Stomach smooth muscle (tissue), 2 donors: ENCODE measurements around the gene LIN7B.
A peak's percentile ranks its signal among the peaks of the same experiment; 100 is the strongest.

ENCODE experiments used
- H3K27ac ChIP-seq: one replicate; pipeline ENCODE4 v1.7.0; 2013; ENCODE audit warnings: mild to moderate bottlenecking, low read length, inconsistent platforms
- H3K27me3 ChIP-seq, 2 donors: one replicate each; pipeline ENCODE4 v1.7.0; 2013; ENCODE audit warnings: low read length in 2 of 2; ENCODE audit not compliant: insufficient read depth in 2 of 2, control insufficient read depth in 1 of 2
- H3K36me3 ChIP-seq, 2 donors: one replicate each; pipeline ENCODE4 v1.7.0; 2013; ENCODE audit warnings: low read length in 2 of 2; ENCODE audit not compliant: control insufficient read depth in 2 of 2, insufficient read depth in 2 of 2
- H3K4me1 ChIP-seq: one replicate; pipeline ENCODE4 v1.7.0; 2013; ENCODE audit warnings: low read length; ENCODE audit not compliant: control insufficient read depth, insufficient read depth
- H3K4me3 ChIP-seq, 2 donors: one replicate each; pipeline ENCODE4 v1.7.0; 2013; ENCODE audit warnings: low read length in 2 of 2
- H3K9ac ChIP-seq, 2 donors: one replicate each; pipeline ENCODE4 v1.7.0; 2013; ENCODE audit warnings: low read length in 2 of 2, mild to moderate bottlenecking in 1 of 2
- H3K9me3 ChIP-seq, 2 donors: one replicate each; pipeline ENCODE4 v1.7.0; 2013; ENCODE audit warnings: low read length in 2 of 2; ENCODE audit not compliant: control insufficient read depth in 2 of 2
- donor health status: healthy.
- donor health status: Pancreatic carcinoma.

Gene LIN7B

DNA sequence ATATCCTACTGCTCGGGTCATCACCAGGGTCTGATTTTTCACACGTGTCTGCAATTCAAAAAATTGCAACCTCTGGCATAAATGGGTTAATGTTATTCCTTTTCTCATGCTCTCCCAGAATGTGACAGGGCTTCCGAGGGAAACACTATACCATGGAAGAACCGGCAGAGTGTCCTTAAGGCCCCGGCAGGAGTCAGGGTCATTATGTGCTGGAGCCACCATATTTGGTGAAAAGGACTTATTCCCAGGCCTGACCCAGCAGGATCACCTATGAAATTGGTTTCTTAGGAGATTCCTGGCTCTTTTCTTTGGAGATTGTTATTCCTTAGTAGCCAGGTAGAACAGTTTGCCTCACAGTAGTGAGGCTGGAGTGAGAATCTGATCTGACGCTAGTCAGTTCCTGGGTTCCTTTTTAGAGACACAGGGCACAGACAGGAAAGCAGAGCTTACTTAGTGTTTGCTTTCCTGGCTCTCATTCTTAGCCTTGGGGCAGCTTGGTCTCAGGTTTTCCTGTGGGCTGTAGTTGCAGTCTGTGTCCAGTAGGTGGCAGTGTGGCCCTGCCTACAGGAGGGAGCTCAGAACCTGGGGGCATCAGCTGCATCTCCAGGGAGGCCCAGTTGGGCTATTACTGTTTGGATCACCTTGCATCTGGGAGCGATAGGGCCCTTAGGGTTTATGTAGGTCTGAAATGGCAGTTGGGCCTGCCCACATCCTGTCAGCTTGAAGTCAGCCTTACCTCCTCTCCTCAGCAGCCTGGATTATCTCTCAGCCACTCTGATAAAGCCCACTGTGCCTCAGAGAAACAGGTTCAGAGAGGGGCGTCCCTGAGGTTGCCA lies 16.5 kb upstream of the LIN7B start:
- Histone ChIP-seq H3K9ac (peak overlapping the region in 1 of 2 donors; percentile 13), H3K9me3 (no peaks in the 10 kb centered on the region), H3K36me3 (peaks cover 33 to 41% of the 10 kb centered on the region in 2 donors), H3K4me1 (peaks cover 19% of the 10 kb centered on the region), H3K27me3 (no peaks in the 10 kb centered on the region), H3K4me3 (no peak overlapping the region), H3K27ac (no peak overlapping the region)

DNA sequence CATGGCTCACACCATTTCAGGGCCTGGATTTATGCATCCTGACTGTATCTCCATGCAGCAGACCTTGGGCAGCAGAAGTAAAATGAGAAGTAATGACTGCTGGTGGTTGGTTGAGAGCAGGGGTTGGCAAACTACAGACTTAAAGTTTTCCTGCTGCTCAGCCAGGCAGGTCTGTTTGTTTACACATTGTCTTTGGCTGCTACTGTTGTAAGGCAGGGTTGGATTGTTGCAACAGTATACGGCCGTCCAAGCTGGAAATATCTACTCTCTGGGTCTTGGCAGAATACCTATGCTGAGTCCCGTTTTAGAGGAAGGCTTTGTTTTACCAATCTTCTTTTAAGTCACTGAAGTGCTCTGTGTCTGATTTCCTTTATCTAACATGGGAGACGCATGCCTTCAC lies 15.4 kb upstream of the LIN7B start:
- Histone ChIP-seq H3K27me3 (no peaks in the 10 kb centered on the region), H3K36me3 (peaks cover 39 to 41% of the 10 kb centered on the region in 2 donors), H3K27ac (no peak overlapping the region), H3K4me1 (peaks cover 20% of the 10 kb centered on the region), H3K9ac (no peak overlapping the region), H3K4me3 (no peak overlapping the region), H3K9me3 (no peaks in the 10 kb centered on the region)

DNA sequence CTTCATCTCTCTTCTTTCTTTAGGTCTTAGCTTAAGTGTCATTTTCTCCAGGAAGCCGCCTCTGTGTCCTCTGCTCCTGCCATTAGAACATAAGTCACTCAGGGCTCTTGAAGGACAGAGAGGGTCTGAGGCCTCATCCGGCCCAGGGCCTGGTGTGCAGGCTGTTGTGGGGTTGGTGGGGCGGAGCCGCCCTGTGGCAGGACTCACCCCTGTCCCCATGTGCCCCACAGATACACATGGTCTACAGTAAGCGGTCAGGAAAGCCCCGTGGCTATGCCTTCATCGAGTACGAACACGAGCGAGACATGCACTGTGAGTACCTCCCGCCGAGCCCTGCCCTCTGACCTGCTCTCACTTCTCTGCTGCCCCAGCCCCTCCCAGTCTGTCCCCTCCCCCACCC lies 13.0 kb upstream of the LIN7B start:
- Histone ChIP-seq H3K36me3 (peaks cover 52% of the 10 kb centered on the region in 2 donors), H3K4me1 (peaks cover 15% of the 10 kb centered on the region), H3K27me3 (no peaks in the 10 kb centered on the region), H3K4me3 (no peak overlapping the region), H3K9me3 (no peaks in the 10 kb centered on the region), H3K27ac (no peak overlapping the region), H3K9ac (no peak overlapping the region)

DNA sequence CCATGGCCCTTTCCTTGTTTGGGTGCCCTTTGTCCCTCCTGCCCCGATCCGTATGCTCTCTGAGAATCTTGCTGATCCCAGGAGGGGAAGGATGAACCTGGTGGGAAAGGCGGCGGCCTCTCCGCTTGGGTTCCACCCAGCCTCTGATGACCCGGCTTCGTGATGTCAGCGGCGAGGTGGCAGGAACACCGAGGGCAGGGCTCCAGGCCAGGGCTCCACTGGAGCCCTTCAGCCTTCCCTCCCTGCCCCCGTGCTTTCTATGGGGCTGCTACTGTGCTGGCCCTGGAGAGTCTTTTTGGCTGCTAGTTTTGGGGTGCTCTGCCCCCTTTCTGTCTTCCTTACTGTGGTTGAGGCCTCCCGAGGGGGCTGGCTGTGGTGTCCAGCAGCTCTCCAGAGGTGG lies 11.9 kb upstream of the LIN7B start:
- H3K36me3 ChIP-seq = peaks cover 58 to 62% of the 10 kb centered on the region in 2 donors
- H3K9ac ChIP-seq = no peak overlapping the region
- no peak overlapping the region for H3K27ac ChIP-seq
- no peaks in the 10 kb centered on the region for H3K9me3 ChIP-seq
- no peaks in the 10 kb centered on the region for H3K27me3 ChIP-seq
- no peak overlapping the region for H3K4me3 ChIP-seq
- H3K4me1 ChIP-seq = peaks cover 14% of the 10 kb centered on the region

DNA sequence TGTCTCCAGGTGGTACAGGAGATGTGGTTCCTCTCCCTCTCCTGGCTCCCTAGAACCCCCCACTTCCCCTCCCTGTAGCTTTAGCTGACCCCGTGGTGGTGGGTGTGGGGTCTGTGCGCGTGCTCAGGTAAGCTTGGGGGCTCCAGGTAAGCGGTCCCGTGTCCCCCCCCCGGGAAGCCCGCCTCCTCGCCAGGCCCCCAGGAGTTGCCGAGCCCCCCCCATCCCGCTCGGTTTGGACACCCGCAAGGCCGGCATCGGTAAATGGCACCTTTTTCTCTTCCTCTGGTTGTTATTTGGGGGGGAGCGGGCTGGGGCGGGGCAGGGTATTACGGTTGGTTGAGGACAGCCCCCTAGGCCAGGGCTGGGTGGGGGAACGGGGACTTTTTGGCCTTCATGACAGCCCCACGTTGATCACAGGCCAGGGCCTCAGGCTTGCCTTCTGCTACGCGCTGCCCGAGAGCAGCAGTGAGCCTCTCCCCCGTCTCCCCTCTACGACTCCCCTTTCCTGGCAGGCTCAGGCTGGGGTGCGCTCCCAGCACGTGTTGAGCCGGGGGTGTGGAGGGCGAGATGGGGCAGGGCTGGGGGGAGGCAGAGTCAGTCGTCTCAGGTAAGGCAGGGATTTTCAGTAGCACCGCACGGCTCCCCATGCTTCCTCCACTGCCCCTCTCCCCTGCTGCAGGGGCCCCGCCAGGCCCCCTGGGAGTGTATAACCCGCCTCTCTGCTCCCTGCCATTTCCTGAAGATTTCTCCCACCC lies 10.7 kb upstream of the LIN7B start:
- Histone ChIP-seq H3K27me3 (no peaks in the 10 kb centered on the region), H3K9me3 (no peaks in the 10 kb centered on the region), H3K4me1 (peaks cover 8% of the 10 kb centered on the region), H3K36me3 (peaks cover 57 to 61% of the 10 kb centered on the region in 2 donors), H3K4me3 (no peak overlapping the region), H3K9ac (no peak overlapping the region), H3K27ac (no peak overlapping the region)

DNA sequence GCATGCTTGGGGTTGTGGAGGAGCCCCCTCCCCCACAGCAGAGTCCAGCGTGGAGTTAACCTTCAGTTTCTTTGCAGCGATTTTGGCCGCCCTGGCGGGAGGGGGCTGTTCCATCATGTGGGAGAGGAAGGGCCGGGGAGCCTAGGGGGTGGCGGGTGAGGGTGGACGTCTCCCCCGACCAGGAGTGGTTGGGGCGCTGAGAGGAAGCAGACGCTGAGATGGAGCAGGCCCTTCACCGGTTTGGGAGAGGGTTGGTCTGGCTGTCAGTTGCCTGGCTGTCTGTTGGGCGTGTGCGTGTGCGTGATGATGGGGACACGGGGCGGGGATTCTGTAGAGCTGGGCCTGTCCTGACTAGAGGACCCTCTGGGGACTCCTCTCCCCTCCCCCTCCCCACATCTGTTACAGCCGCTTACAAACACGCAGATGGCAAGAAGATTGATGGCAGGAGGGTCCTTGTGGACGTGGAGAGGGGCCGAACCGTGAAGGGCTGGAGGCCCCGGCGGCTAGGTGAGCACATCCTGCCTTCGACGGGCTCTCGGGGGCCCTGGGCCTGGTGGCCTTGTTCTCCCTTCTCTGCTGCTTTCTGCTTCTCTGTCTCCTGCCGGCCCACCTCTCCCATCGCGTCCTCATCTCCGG lies 9.8 kb upstream of the LIN7B start:
- no peaks in the 10 kb centered on the region for H3K27me3 ChIP-seq
- no peak overlapping the region for H3K4me3 ChIP-seq
- no peaks in the 10 kb centered on the region for H3K9me3 ChIP-seq
- peaks cover 50 to 59% of the 10 kb centered on the region in 2 donors for H3K36me3 ChIP-seq
- H3K4me1 ChIP-seq = peaks cover 3% of the 10 kb centered on the region
- no peak overlapping the region for H3K27ac ChIP-seq
- no peak overlapping the region for H3K9ac ChIP-seq

DNA sequence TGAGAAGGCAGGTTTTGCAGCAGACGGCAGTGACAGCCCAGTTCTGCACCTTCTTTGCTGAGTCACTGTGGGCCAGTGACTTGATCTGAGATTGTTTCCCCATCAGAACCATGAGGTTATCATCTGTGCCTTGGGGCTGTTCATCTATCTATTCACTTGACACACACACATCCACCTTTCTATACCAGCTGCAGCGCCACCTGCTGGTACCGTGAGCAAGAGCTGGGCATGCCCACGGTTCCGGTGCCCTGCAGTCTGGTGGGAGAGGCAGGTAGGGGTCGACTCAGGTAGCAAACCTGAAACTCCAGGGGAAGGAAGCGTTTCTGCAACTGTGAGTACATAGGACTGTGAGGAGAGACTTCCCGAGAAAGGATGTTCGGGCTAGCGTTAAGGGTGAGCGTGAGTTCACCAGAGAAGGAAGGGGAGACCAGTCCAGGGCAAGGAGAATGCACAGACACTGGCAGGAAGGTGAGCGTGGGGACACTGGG lies 7.5 kb upstream of the LIN7B start:
- Histone ChIP-seq H3K27me3 (no peaks in the 10 kb centered on the region), H3K36me3 (peaks cover 34 to 44% of the 10 kb centered on the region in 2 donors), H3K4me1 (peaks cover 6% of the 10 kb centered on the region), H3K27ac (no peak overlapping the region), H3K9ac (no peak overlapping the region), H3K4me3 (no peak overlapping the region), H3K9me3 (no peaks in the 10 kb centered on the region)

DNA sequence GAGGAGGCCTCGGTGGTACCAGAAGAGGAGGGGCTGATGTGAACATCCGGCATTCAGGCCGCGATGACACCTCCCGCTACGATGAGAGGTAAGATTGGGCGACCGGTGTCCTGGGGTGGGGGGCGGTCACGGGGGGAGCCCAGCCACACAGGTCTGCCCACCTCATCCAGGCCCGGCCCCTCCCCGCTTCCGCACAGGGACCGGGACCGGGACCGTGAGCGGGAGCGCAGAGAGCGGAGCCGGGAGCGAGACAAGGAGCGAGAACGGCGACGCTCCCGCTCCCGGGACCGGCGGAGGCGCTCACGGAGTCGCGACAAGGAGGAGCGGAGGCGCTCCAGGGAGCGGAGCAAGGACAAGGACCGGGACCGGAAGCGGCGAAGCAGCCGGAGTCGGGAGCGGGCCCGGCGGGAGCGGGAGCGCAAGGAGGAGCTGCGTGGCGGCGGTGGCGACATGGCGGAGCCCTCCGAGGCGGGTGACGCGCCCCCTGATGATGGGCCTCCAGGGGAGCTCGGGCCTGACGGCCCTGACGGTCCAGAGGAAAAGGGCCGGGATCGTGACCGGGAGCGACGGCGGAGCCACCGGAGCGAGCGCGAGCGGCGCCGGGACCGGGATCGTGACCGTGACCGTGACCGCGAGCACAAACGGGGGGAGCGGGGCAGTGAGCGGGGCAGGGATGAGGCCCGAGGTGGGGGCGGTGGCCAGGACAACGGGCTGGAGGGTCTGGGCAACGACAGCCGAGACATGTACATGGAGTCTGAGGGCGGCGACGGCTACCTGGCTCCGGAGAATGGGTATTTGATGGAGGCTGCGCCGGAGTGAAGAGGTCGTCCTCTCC lies 6.3 kb upstream of the LIN7B start:
- H3K36me3 ChIP-seq = peaks cover 28 to 40% of the 10 kb centered on the region in 2 donors

DNA sequence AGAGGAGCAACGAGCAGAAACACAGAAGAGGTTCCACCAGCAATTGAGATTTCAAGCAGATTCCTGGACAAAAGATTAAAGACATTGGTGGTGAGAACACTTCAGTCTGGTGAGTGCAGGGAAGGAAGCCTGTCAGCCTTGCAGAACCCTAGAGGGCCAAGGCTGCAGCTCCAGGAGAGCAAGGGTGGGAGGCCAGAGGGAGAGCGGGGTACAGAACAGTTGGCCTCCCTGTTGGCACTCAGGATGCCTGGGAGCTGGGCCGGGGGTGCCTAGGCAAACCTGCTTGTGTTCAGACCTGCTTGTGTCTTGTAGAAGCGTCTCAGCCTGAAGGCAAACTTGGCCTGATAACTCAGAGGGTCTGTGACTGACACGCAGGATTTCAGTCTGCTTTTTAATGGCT lies 5.1 kb upstream of the LIN7B start:
- no peak overlapping the region for H3K27ac ChIP-seq

More for the DNA sequence above, 6.3 kb upstream of the LIN7B start:
- Histone ChIP-seq H3K9ac (no peak overlapping the region), H3K9me3 (no peaks in the 10 kb centered on the region), H3K27me3 (no peaks in the 10 kb centered on the region), H3K4me1 (peaks cover 7% of the 10 kb centered on the region), H3K27ac (no peak overlapping the region), H3K4me3 (no peak overlapping the region)

More for the DNA sequence above, 5.1 kb upstream of the LIN7B start:
- no peaks in the 10 kb centered on the region for H3K9me3 ChIP-seq
- H3K4me3 ChIP-seq = no peak overlapping the region
- H3K36me3 ChIP-seq = peaks cover 24 to 37% of the 10 kb centered on the region in 2 donors
- no peak overlapping the region for H3K9ac ChIP-seq
- peaks cover 12% of the 10 kb centered on the region for H3K4me1 ChIP-seq
- no peaks in the 10 kb centered on the region for H3K27me3 ChIP-seq
